ENCODE measurements around the gene NAP1L1.

NAP1L1 gene

GRCh38 chr12:76028571-76029277, 55.8 kb downstream of the NAP1L1 start:
- H3K4me1 ChIP-seq (ENCODE audit: control extremely low read depth in 1 of 4, control insufficient read depth in 4 of 4, insufficient read depth in 4 of 4, low read length in 3 of 4) = peaks cover 0 to 33% (median 30%) of the 10 kb centered on the region in 4 experiments
- no peak overlapping the region for H3K27ac ChIP-seq (ENCODE audit: insufficient read depth in 1 of 2, low read depth in 1 of 2, low read length in 2 of 2, poor library complexity in 1 of 2, severe bottlenecking in 2 of 2)
- CTCF ChIA-PET = interaction anchor here (1.3 kb wide), 1 partner anchor 302 kb away, joined by 3 read pairs; no protein-coding TSS in a partner anchor
- 100% methylated on average over 2 of the region's 3 CpGs for WGBS (ENCODE audit: insufficient coverage)
- POLR2A ChIA-PET = interaction anchor here (1.3 kb wide), 1 partner anchor 51 kb away, joined by 5 read pairs; no protein-coding TSS in a partner anchor
- no peaks in the 10 kb centered on the region for H3K36me3 ChIP-seq (ENCODE audit: control insufficient read depth in 4 of 4, insufficient read depth in 4 of 4, low read length in 3 of 4)
- peaks cover 29 to 84% (median 36%) of the 10 kb centered on the region in 5 experiments for H3K27me3 ChIP-seq (replicated peaks in 2 of 5; ENCODE audit: control insufficient read depth in 4 of 5, insufficient read depth in 5 of 5, low read length in 4 of 5)
- H3K9me3 ChIP-seq (ENCODE audit: control extremely low read depth in 1 of 5, control insufficient read depth in 4 of 5, insufficient read depth in 2 of 5, low read depth in 1 of 5, low read length in 4 of 5) = no peaks in the 10 kb centered on the region
- no peak for DNase-seq
- no peak overlapping the region for H3K4me3 ChIP-seq (ENCODE audit: control insufficient read depth in 1 of 7, extremely low read depth in 1 of 7, insufficient read depth in 4 of 7, low read depth in 2 of 7, low read length in 6 of 7)

GRCh38 chr12:76026643-76027063, 57.8 kb downstream of the NAP1L1 start:
- CTCF ChIA-PET = interaction anchor here (1.3 kb wide), 1 partner anchor 13 kb away, joined by 4 read pairs; no protein-coding TSS in a partner anchor
- H3K9me3 ChIP-seq (ENCODE audit: control extremely low read depth in 1 of 5, control insufficient read depth in 4 of 5, insufficient read depth in 2 of 5, low read depth in 1 of 5, low read length in 4 of 5) = no peaks in the 10 kb centered on the region
- peaks cover 19 to 63% (median 27%) of the 10 kb centered on the region in 5 experiments for H3K27me3 ChIP-seq (replicated peaks in 2 of 5; ENCODE audit: control insufficient read depth in 4 of 5, insufficient read depth in 5 of 5, low read length in 4 of 5)
- no peaks in the 10 kb centered on the region for H3K36me3 ChIP-seq (ENCODE audit: control insufficient read depth in 4 of 4, insufficient read depth in 4 of 4, low read length in 3 of 4)
- peaks cover 0 to 20% (median 19%) of the 10 kb centered on the region in 4 experiments for H3K4me1 ChIP-seq (ENCODE audit: control extremely low read depth in 1 of 4, control insufficient read depth in 4 of 4, insufficient read depth in 4 of 4, low read length in 3 of 4)
- WGBS (ENCODE audit: insufficient coverage) = no CpG with 5 or more reads among the region's 1 CpG
- no peak overlapping the region for H3K4me3 ChIP-seq (ENCODE audit: control insufficient read depth in 1 of 7, extremely low read depth in 1 of 7, insufficient read depth in 4 of 7, low read depth in 2 of 7, low read length in 6 of 7)
- POLR2A ChIA-PET = no interaction called here
- DNase-seq = no peak
- no peak overlapping the region for H3K27ac ChIP-seq (ENCODE audit: insufficient read depth in 1 of 2, low read depth in 1 of 2, low read length in 2 of 2, poor library complexity in 1 of 2, severe bottlenecking in 2 of 2)

- H3K36me3 ChIP-seq (ENCODE audit: control insufficient read depth in 4 of 4, insufficient read depth in 4 of 4, low read length in 3 of 4) = no peaks in the 10 kb centered on the region
- ChIA-PET POLR2A (no interaction called here), CTCF (interaction anchor here (1.5 kb wide), 1 partner anchor 25 kb away, joined by 4 read pairs; no protein-coding TSS in a partner anchor)
- H3K27me3 ChIP-seq (replicated peaks in 2 of 5; ENCODE audit: control insufficient read depth in 4 of 5, insufficient read depth in 5 of 5, low read length in 4 of 5) = peaks cover 17 to 58% (median 24%) of the 10 kb centered on the region in 5 experiments
- peaks cover 3 to 18% (median 17%) of the 10 kb centered on the region in 4 experiments for H3K4me1 ChIP-seq (ENCODE audit: control extremely low read depth in 1 of 4, control insufficient read depth in 4 of 4, insufficient read depth in 4 of 4, low read length in 3 of 4)
- H3K9me3 ChIP-seq (ENCODE audit: control extremely low read depth in 1 of 5, control insufficient read depth in 4 of 5, insufficient read depth in 2 of 5, low read depth in 1 of 5, low read length in 4 of 5) = no peaks in the 10 kb centered on the region
- no peak overlapping the region for H3K27ac ChIP-seq (ENCODE audit: insufficient read depth in 1 of 2, low read depth in 1 of 2, low read length in 2 of 2, poor library complexity in 1 of 2, severe bottlenecking in 2 of 2)
- WGBS (ENCODE audit: insufficient coverage) = 100% methylated on average over 5 of the region's 7 CpGs
- H3K4me3 ChIP-seq (ENCODE audit: control insufficient read depth in 1 of 7, extremely low read depth in 1 of 7, insufficient read depth in 4 of 7, low read depth in 2 of 7, low read length in 6 of 7) = no peak overlapping the region
- DNase-seq = no peak
Measured at GRCh38 chr12:76025601-76026575, 58.6 kb downstream of the NAP1L1 start.

- H3K36me3 ChIP-seq (ENCODE audit: control insufficient read depth in 4 of 4, insufficient read depth in 4 of 4, low read length in 3 of 4) = no peaks in the 10 kb centered on the region
- peaks cover 11 to 18% (median 17%) of the 10 kb centered on the region in 4 experiments for H3K4me1 ChIP-seq (ENCODE audit: control extremely low read depth in 1 of 4, control insufficient read depth in 4 of 4, insufficient read depth in 4 of 4, low read length in 3 of 4)
- ChIA-PET POLR2A (no interaction called here), CTCF (interaction anchor here (1.5 to 1.6 kb wide), 2 partner anchors 25 to 498 kb away, joined by 4 to 6 read pairs; no protein-coding TSS in a partner anchor)
- no peaks in the 10 kb centered on the region for H3K9me3 ChIP-seq (ENCODE audit: control extremely low read depth in 1 of 5, control insufficient read depth in 4 of 5, insufficient read depth in 2 of 5, low read depth in 1 of 5, low read length in 4 of 5)
- 100% methylated on average over 1 of the region's 3 CpGs for WGBS (ENCODE audit: insufficient coverage)
- H3K27me3 ChIP-seq (replicated peaks in 2 of 5; ENCODE audit: control insufficient read depth in 4 of 5, insufficient read depth in 5 of 5, low read length in 4 of 5) = peaks cover 14 to 50% (median 21%) of the 10 kb centered on the region in 5 experiments
- no peak overlapping the region for H3K4me3 ChIP-seq (ENCODE audit: control insufficient read depth in 1 of 7, extremely low read depth in 1 of 7, insufficient read depth in 4 of 7, low read depth in 2 of 7, low read length in 6 of 7)
- H3K27ac ChIP-seq (ENCODE audit: insufficient read depth in 1 of 2, low read depth in 1 of 2, low read length in 2 of 2, poor library complexity in 1 of 2, severe bottlenecking in 2 of 2) = no peak overlapping the region
- peak in 2 of 3 donors; percentile 53 to 56 for DNase-seq
Measured at GRCh38 chr12:76024942-76025600, 59.4 kb downstream of the NAP1L1 start.

- H3K4me1 ChIP-seq (ENCODE audit: control extremely low read depth in 1 of 4, control insufficient read depth in 4 of 4, insufficient read depth in 4 of 4, low read length in 3 of 4) = peaks cover 13 to 23% (median 20%) of the 10 kb centered on the region in 4 experiments
- no peaks in the 10 kb centered on the region for H3K9me3 ChIP-seq (ENCODE audit: control extremely low read depth in 1 of 5, control insufficient read depth in 4 of 5, insufficient read depth in 2 of 5, low read depth in 1 of 5, low read length in 4 of 5)
- POLR2A ChIA-PET = no interaction called here
- no peaks in the 10 kb centered on the region for H3K36me3 ChIP-seq (ENCODE audit: control insufficient read depth in 4 of 4, insufficient read depth in 4 of 4, low read length in 3 of 4)
- CTCF ChIA-PET = interaction anchor here (1.5 to 1.6 kb wide), 2 partner anchors 26 to 497 kb away, joined by 4 to 6 read pairs; no protein-coding TSS in a partner anchor
- no peak overlapping the region for H3K4me3 ChIP-seq (ENCODE audit: control insufficient read depth in 1 of 7, extremely low read depth in 1 of 7, insufficient read depth in 4 of 7, low read depth in 2 of 7, low read length in 6 of 7)
- H3K27ac ChIP-seq (ENCODE audit: insufficient read depth in 1 of 2, low read depth in 1 of 2, low read length in 2 of 2, poor library complexity in 1 of 2, severe bottlenecking in 2 of 2) = no peak overlapping the region
- WGBS (ENCODE audit: insufficient coverage) = 94% methylated on average over 6 of the region's 8 CpGs
- no peak for DNase-seq
- H3K27me3 ChIP-seq (replicated peaks in 2 of 5; ENCODE audit: control insufficient read depth in 4 of 5, insufficient read depth in 5 of 5, low read length in 4 of 5) = peaks cover 11 to 42% (median 17%) of the 10 kb centered on the region in 5 experiments
Measured at GRCh38 chr12:76024102-76024781, 60.2 kb downstream of the NAP1L1 start.

GRCh38 chr12:76023069-76023690, 61.3 kb downstream of the NAP1L1 start:
- peaks cover 4 to 31% (median 6%) of the 10 kb centered on the region in 5 experiments for H3K27me3 ChIP-seq (replicated peaks in 2 of 5; ENCODE audit: control insufficient read depth in 4 of 5, insufficient read depth in 5 of 5, low read length in 4 of 5)
- 100% methylated on average over 1 of the region's 2 CpGs for WGBS (ENCODE audit: insufficient coverage)
- ChIA-PET CTCF (interaction anchor here (1.3 kb wide), 1 partner anchor 14 kb away, joined by 7 read pairs; no protein-coding TSS in a partner anchor), POLR2A (no interaction called here)
- no peak overlapping the region for H3K4me3 ChIP-seq (ENCODE audit: control insufficient read depth in 1 of 7, extremely low read depth in 1 of 7, insufficient read depth in 4 of 7, low read depth in 2 of 7, low read length in 6 of 7)
- no peak overlapping the region for H3K27ac ChIP-seq (ENCODE audit: insufficient read depth in 1 of 2, low read depth in 1 of 2, low read length in 2 of 2, poor library complexity in 1 of 2, severe bottlenecking in 2 of 2)
- H3K4me1 ChIP-seq (ENCODE audit: control extremely low read depth in 1 of 4, control insufficient read depth in 4 of 4, insufficient read depth in 4 of 4, low read length in 3 of 4) = peaks cover 13 to 25% (median 20%) of the 10 kb centered on the region in 4 experiments
- no peaks in the 10 kb centered on the region for H3K9me3 ChIP-seq (ENCODE audit: control extremely low read depth in 1 of 5, control insufficient read depth in 4 of 5, insufficient read depth in 2 of 5, low read depth in 1 of 5, low read length in 4 of 5)
- DNase-seq = no peak
- H3K36me3 ChIP-seq (ENCODE audit: control insufficient read depth in 4 of 4, insufficient read depth in 4 of 4, low read length in 3 of 4) = no peaks in the 10 kb centered on the region
